Activated naive CD4-positive, alpha-beta T cell treated with anti-CD3 and anti-CD28 coated beads, Interleukin-2, amount 10 ng/mL, durations not matched to agents 7 days and 5 days (primary cell): ENCODE results near the gene GLRB.
"Not testable (repeated sequence)": the region's sequence is repeated elsewhere in the genome, so short reads cannot be mapped to it uniquely, and the experiment has no call there.

Experiments used
- CTCF ChIA-PET: fragments of 350-600 bp; sonication (Branson Sonifier 250); formaldehyde crosslinking; loops from one replicate; lab custom pipeline; 2021; ENCODE audit warnings: antibody characterized with exemption; lab: Charles Lee
- DNase-seq: peaks from one replicate; pipeline ENCODE4 v3.0.0-alpha.2; 2020
- H3K27ac Mint-ChIP-seq: one replicate; pipeline ENCODE4 v1.8.0; 2021; ENCODE audit warnings: mild to moderate bottlenecking, moderate library complexity, mixed read lengths
- H3K27me3 Mint-ChIP-seq: one replicate; pipeline ENCODE4 v1.8.0; 2021; ENCODE audit warnings: mild to moderate bottlenecking, mixed read lengths
- H3K36me3 Mint-ChIP-seq: one replicate; pipeline ENCODE4 v1.8.0; 2021; ENCODE audit warnings: mixed read lengths
- H3K4me1 Mint-ChIP-seq: one replicate; pipeline ENCODE4 v1.8.0; 2021; ENCODE audit warnings: mixed read lengths
- H3K4me3 Mint-ChIP-seq: one replicate; pipeline ENCODE4 v1.8.0; 2021; ENCODE audit warnings: mild to moderate bottlenecking, moderate library complexity, mixed read lengths
- H3K9me3 Mint-ChIP-seq: one replicate; pipeline ENCODE4 v1.8.0; 2021; ENCODE audit warnings: mixed read lengths

The GLRB gene

GRCh38 chr4:157180268-157180667 lies 104.3 kb downstream of the GLRB start:
- H3K4me1 Mint-ChIP-seq, DNase-seq, H3K4me3 Mint-ChIP-seq, H3K27ac Mint-ChIP-seq, H3K9me3 Mint-ChIP-seq, H3K36me3 Mint-ChIP-seq, CTCF ChIA-PET, H3K27me3 Mint-ChIP-seq: not testable (repeated sequence)

DNA sequence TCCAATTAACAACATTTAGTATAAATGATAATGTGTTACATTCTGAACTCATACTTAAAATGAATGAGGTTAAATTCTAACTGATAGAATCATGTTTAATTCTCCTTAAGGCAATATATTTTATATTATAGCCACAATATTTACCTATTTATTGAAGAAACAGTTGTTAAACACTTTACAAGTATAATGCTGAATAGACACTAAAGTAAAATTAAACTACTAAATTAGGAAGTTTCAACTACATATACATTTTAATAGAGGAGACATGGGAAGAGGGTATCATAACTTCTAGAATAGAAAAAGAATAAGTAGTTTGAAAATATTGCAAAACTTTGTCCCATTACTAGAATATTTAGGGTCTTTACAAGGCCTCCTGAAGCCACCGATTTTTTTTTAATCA lies 108.3 kb downstream of the GLRB start:
- no peaks in the 10 kb centered on the region for H3K9me3 Mint-ChIP-seq
- H3K4me3 Mint-ChIP-seq: no peak overlapping the region
- H3K27ac Mint-ChIP-seq: no peak overlapping the region
- no peaks in the 10 kb centered on the region for H3K36me3 Mint-ChIP-seq
- CTCF ChIA-PET: no interaction called here
- no peaks in the 10 kb centered on the region for H3K4me1 Mint-ChIP-seq
- no peaks in the 10 kb centered on the region for H3K27me3 Mint-ChIP-seq
- DNase-seq: no peak

DNA sequence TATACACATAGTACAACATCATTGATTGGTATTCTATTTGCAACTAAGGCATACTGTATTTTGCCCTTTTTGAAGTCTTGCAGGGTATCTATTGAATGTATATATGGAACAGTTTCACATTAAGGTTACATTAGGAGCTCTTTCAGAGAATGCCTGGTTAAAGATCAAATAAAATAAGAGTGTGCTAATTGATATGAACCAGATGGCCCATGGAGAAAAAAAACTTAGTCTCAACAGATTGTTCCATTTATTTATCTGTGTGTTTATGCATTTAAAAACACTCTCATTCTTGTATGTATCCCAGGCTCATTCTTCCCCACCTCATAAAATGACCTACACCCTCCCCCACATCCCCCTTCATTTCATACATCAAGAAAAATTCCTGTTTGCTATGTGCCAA lies 109.4 kb downstream of the GLRB start:
- Mint-ChIP-seq H3K4me1 (no peaks in the 10 kb centered on the region), H3K27ac (no peak overlapping the region), H3K9me3 (no peaks in the 10 kb centered on the region), H3K36me3 (no peaks in the 10 kb centered on the region), H3K4me3 (no peak overlapping the region), H3K27me3 (no peaks in the 10 kb centered on the region)
- CTCF ChIA-PET: no interaction called here
- no peak for DNase-seq

DNA sequence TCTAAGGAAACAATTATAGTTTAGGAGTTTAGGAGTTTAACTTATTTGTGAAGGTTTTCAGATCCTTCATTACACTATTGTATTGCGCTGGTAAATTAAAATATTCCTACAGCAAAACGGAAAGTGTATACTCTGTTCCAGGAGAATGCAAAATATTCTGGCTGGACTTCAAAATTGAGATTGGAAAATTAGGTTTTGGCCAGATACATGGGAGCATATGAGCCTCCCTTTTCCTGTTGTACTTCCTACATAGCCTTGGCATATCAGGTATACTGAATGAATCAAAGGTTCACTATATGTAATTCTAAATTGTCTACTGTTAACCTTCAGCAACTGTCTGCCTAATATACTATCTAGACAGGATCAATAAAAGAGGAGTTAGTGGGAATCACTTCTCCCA lies 119.4 kb downstream of the GLRB start:
- Mint-ChIP-seq H3K36me3 (no peaks in the 10 kb centered on the region), H3K9me3 (peaks cover 2% of the 10 kb centered on the region), H3K27me3 (no peaks in the 10 kb centered on the region), H3K4me3 (no peak overlapping the region), H3K27ac (no peak overlapping the region), H3K4me1 (no peaks in the 10 kb centered on the region)
- no peak for DNase-seq
- CTCF ChIA-PET: no interaction called here

GRCh38 chr4:157196046-157196445 lies 120.1 kb downstream of the GLRB start:
- Mint-ChIP-seq H3K4me1 (no peaks in the 10 kb centered on the region), H3K4me3 (no peak overlapping the region), H3K27ac (no peak overlapping the region), H3K36me3 (no peaks in the 10 kb centered on the region), H3K27me3 (no peaks in the 10 kb centered on the region), H3K9me3 (no peaks in the 10 kb centered on the region)
- CTCF ChIA-PET: no interaction called here
- DNase-seq: no peak

- CTCF ChIA-PET: no interaction called here
- Mint-ChIP-seq H3K4me3 (no peak overlapping the region), H3K36me3 (no peaks in the 10 kb centered on the region), H3K4me1 (no peaks in the 10 kb centered on the region), H3K9me3 (peaks cover 2% of the 10 kb centered on the region), H3K27me3 (no peaks in the 10 kb centered on the region), H3K27ac (no peak overlapping the region)
- DNase-seq: no peak
These were observed 128.8 kb downstream of the GLRB start for GRCh38 chr4:157204634-157205244.

GRCh38 chr4:157217708-157218107 lies 141.8 kb downstream of the GLRB start:
- CTCF ChIA-PET: no interaction called here
- Mint-ChIP-seq H3K36me3 (no peaks in the 10 kb centered on the region), H3K27me3 (peaks cover 28% of the 10 kb centered on the region), H3K4me1 (no peaks in the 10 kb centered on the region), H3K4me3 (no peak overlapping the region), H3K9me3 (peaks cover 4% of the 10 kb centered on the region), H3K27ac (no peak overlapping the region)
- DNase-seq: no peak

- H3K27ac Mint-ChIP-seq: no peak overlapping the region
- H3K9me3 Mint-ChIP-seq: peaks cover 4% of the 10 kb centered on the region
- DNase-seq: no peak
- no peak overlapping the region for H3K4me3 Mint-ChIP-seq
- H3K4me1 Mint-ChIP-seq: no peaks in the 10 kb centered on the region
- H3K27me3 Mint-ChIP-seq: peaks cover 31% of the 10 kb centered on the region
- H3K36me3 Mint-ChIP-seq: no peaks in the 10 kb centered on the region
- CTCF ChIA-PET: no interaction called here
These were observed 143.9 kb downstream of the GLRB start for GRCh38 chr4:157219711-157220370.

DNA sequence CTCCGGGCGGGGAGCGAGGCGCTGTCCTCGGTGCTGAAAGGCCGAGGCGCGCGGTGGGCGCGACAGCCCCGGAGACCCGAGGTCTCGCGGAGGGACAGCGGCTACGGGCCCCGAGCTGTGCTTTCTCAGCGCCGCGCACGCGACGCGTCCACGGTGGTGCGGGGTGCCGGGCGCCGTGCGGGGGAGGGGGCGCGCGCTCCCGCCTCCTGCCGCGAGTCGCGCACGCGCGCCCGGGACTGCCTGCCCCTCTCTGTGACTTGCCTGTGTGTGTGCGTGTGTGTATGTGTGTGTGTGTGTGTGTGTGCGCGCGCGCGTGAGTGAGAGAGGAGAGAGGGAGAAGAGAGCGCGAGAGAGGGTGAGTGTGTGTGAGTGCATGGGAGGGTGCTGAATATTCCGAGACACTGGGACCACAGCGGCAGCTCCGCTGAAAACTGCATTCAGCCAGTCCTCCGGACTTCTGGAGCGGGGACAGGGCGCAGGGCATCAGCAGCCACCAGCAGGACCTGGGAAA lies 144.5 kb downstream of the GLRB start, which contains the start of gene GRIA2:
GRIA2 (plus strand) TSS at position 358 of the 511 bp plus-strand sequence. CDS start 315 bp downstream, outside the sequence.
- Mint-ChIP-seq H3K4me1 (no peaks in the 10 kb centered on the region), H3K9me3 (peaks cover 4% of the 10 kb centered on the region), H3K27ac (peak within 1 kb of the TSS; percentile 28), H3K4me3 (no peak within 1 kb of the TSS), H3K36me3 (no peaks in the 10 kb centered on the region), H3K27me3 (peaks cover 31% of the 10 kb centered on the region)
- CTCF ChIA-PET: no interaction called here
- peak; percentile 51 for DNase-seq

GRCh38 chr4:157221426-157221894 lies 145.5 kb downstream of the GLRB start:
- Mint-ChIP-seq H3K36me3 (no peaks in the 10 kb centered on the region), H3K9me3 (peaks cover 4% of the 10 kb centered on the region), H3K27me3 (peaks cover 31% of the 10 kb centered on the region), H3K4me1 (no peaks in the 10 kb centered on the region), H3K27ac (peak overlapping the region; percentile 28), H3K4me3 (no peak overlapping the region)
- DNase-seq: no peak
- CTCF ChIA-PET: no interaction called here
